SU-DHL-6 (cell line): ENCODE measurements around the gene ASL.

ENCODE experiments used
- H2AFZ ChIP-seq: fragments of 200-600 bp; sonication (generic); 2 replicates; pipeline ENCODE4 v1.6.1; 2014; ENCODE audit warnings: low read depth, mild to moderate bottlenecking, moderate library complexity, mixed read lengths, antibody characterized with exemption, low read length; ENCODE audit not compliant: severe bottlenecking
- H3F3A ChIP-seq: fragments of 200-600 bp; shearing (Covaris generic); 2 replicates; pipeline ENCODE4 v1.6.0; 2016; ENCODE audit warnings: antibody characterized with exemption, mild to moderate bottlenecking; ENCODE audit not compliant: insufficient read depth
- H3K27ac ChIP-seq: fragments of 200-600 bp; sonication (generic); 2 replicates; pipeline ENCODE4 v1.5.1; 2016; ENCODE audit warnings: low read depth, mild to moderate bottlenecking, low read length, moderate library complexity, mixed read lengths
- H3K27me3 ChIP-seq: fragments of 200-600 bp; sonication (generic), shearing (Covaris generic); 2 replicates; pipeline ENCODE4 v1.6.0; 2014; ENCODE audit warnings: mild to moderate bottlenecking, low read length
- H3K36me3 ChIP-seq: fragments of 200-600 bp; sonication (generic); 2 replicates; pipeline ENCODE4 v1.6.1; 2014; ENCODE audit warnings: mild to moderate bottlenecking, low read length, mixed read lengths
- H3K4me2 ChIP-seq: fragments of 300-600, 200-600 bp; shearing (Covaris generic), sonication (generic); 2 replicates; pipeline ENCODE4 v1.6.0; 2014; ENCODE audit warnings: low read length, low read depth, mild to moderate bottlenecking; ENCODE audit not compliant: poor library complexity, severe bottlenecking
- H3K4me3 ChIP-seq: fragments of 200-600 bp; sonication (generic); 2 replicates; pipeline ENCODE4 v1.5.1; 2014; ENCODE audit warnings: antibody characterized with exemption, low read length, mild to moderate bottlenecking, mixed read lengths; ENCODE audit not compliant: insufficient read depth, poor library complexity, severe bottlenecking
- H3K79me2 ChIP-seq: fragments of 200-600 bp; sonication (generic); 2 replicates; pipeline ENCODE4 v1.6.1; 2014; ENCODE audit warnings: mild to moderate bottlenecking, low read length, moderate library complexity; ENCODE audit not compliant: insufficient read depth
- H3K9ac ChIP-seq: fragments of 200-600 bp; sonication (generic); 2 replicates; pipeline ENCODE4 v1.7.0; 2014; ENCODE audit warnings: mild to moderate bottlenecking, low read length
- H3K9me2 ChIP-seq: fragments of 200-600 bp; sonication (generic); replicated peaks from 2 replicates; pipeline ENCODE4 v1.6.1; 2014; ENCODE audit warnings: low read length; ENCODE audit not compliant: insufficient read depth
- H3K9me3 ChIP-seq: fragments of 200-600 bp; sonication (generic); 2 replicates; pipeline ENCODE4 v1.6.1; 2014; ENCODE audit warnings: low read length, mixed read lengths; ENCODE audit not compliant: insufficient read depth
- H4K20me1 ChIP-seq: fragments of 200-600 bp; sonication (generic); 2 replicates; pipeline ENCODE4 v1.6.1; 2014; ENCODE audit warnings: low read depth, mild to moderate bottlenecking, antibody characterized with exemption, low read length, moderate library complexity, mixed read lengths
- EZH2phosphoT487 ChIP-seq: fragments of 200-600 bp; sonication (generic), shearing (Covaris generic); conservative IDR thresholded peaks from 2 replicates; pipeline ENCODE4 v1.6.1; 2018; ENCODE audit warnings: mild to moderate bottlenecking, antibody characterized with exemption, low read length, moderate library complexity, mixed read lengths
- TF ChIP-seq, protein P1 (sequence below): fragments of 200-600 bp; sonication (generic); IDR thresholded peaks from one replicate; pipeline ENCODE4 v1.5.1; 2017; ENCODE audit warnings: antibody characterized with exemption, mild to moderate bottlenecking, low read length, moderate library complexity; ENCODE audit not compliant: insufficient read depth, poor library complexity, severe bottlenecking

ASL gene

DNA sequence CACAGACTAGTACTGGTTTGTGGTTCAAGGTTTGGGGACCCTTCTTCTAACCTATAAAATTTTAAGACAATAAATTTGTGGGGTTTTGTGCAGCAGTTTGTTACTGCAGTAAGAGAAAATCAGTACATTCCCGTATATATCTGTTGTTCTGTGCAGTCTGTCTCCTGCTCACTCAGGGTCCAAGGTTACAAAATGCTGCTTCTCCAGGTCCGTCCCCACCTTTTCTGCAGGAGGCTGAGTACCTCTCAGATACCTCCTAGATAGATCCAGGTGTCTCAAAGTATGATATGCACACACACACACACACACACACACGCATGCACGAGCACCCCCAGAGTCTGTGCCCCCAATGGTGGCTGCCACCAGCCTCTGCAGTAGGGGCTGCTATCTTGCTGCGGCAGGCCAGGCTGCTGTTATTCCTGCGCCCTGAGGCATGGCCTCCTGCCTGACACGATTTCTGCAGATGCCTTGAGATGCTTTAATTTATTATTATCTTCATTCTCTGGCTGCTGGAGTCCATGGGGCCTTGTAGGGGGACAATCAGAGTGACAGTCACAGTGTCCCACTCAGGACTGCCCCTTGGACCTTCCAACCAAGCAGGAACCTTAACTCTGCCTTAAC, 25.2 kb upstream of the ASL start:
- Histone ChIP-seq H3K9ac (no peak overlapping the region), H3K27me3 (no peaks in the 10 kb centered on the region), H3K4me3 (no peak overlapping the region), H2AFZ (no peak overlapping the region), H3K4me2 (no peak overlapping the region), H3K27ac (no peak overlapping the region), H3K9me3 (no peaks in the 10 kb centered on the region), H3K36me3 (no peaks in the 10 kb centered on the region), H3K79me2 (no peaks in the 10 kb centered on the region), H4K20me1 (no peaks in the 10 kb centered on the region), H3K9me2 (no peaks in the 10 kb centered on the region), H3F3A (no peaks in the 10 kb centered on the region)
- no peak for TF ChIP-seq EZH2phosphoT487
- TF ChIP-seq, protein P1, sequence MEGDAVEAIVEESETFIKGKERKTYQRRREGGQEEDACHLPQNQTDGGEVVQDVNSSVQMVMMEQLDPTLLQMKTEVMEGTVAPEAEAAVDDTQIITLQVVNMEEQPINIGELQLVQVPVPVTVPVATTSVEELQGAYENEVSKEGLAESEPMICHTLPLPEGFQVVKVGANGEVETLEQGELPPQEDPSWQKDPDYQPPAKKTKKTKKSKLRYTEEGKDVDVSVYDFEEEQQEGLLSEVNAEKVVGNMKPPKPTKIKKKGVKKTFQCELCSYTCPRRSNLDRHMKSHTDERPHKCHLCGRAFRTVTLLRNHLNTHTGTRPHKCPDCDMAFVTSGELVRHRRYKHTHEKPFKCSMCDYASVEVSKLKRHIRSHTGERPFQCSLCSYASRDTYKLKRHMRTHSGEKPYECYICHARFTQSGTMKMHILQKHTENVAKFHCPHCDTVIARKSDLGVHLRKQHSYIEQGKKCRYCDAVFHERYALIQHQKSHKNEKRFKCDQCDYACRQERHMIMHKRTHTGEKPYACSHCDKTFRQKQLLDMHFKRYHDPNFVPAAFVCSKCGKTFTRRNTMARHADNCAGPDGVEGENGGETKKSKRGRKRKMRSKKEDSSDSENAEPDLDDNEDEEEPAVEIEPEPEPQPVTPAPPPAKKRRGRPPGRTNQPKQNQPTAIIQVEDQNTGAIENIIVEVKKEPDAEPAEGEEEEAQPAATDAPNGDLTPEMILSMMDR, result no peak

- no peaks in the 10 kb centered on the region for H3K79me2 ChIP-seq
- no peaks in the 10 kb centered on the region for H4K20me1 ChIP-seq
- no peak overlapping the region for H3K9ac ChIP-seq
- H3F3A ChIP-seq, result no peaks in the 10 kb centered on the region
- H3K9me3 ChIP-seq, result no peaks in the 10 kb centered on the region
- H3K4me2 ChIP-seq, result no peak overlapping the region
- no peak overlapping the region for H2AFZ ChIP-seq
- no peaks in the 10 kb centered on the region for H3K9me2 ChIP-seq
- no peak for TF ChIP-seq EZH2phosphoT487
- TF ChIP-seq, protein P1, result no peak
- no peak overlapping the region for H3K27ac ChIP-seq
- no peak overlapping the region for H3K4me3 ChIP-seq
- no peaks in the 10 kb centered on the region for H3K27me3 ChIP-seq
- no peaks in the 10 kb centered on the region for H3K36me3 ChIP-seq
These were observed 24.6 kb upstream of the ASL start for GRCh38 chr7:66050990-66051448.

DNA sequence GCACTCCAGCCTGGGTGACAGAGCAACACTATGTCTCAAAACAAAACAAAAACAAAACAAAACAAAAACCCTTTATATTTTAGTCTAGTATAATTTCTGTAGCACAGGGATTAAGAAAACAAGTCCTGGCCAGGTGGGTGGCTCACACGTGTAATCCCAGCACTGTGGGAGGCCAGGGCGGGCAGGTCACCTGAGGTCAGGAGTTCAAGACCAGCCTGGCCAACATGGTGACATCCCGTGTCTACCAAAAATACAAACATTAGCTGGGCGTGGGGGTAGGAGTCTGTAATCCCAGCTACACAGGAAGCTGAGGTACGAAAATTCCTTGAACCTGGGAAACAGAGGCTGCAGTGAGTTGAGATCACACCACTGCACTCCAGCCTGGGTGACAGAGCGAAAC, 23.2 kb upstream of the ASL start:
- no peaks in the 10 kb centered on the region for H4K20me1 ChIP-seq
- no peak overlapping the region for H3K4me3 ChIP-seq
- no peak overlapping the region for H3K27ac ChIP-seq
- no peaks in the 10 kb centered on the region for H3F3A ChIP-seq
- H3K79me2 ChIP-seq, result no peaks in the 10 kb centered on the region
- H3K9me2 ChIP-seq, result no peaks in the 10 kb centered on the region
- no peak overlapping the region for H3K9ac ChIP-seq
- H3K36me3 ChIP-seq, result no peaks in the 10 kb centered on the region
- no peak for TF ChIP-seq EZH2phosphoT487
- TF ChIP-seq, protein P1, result no peak
- H2AFZ ChIP-seq, result no peak overlapping the region
- H3K4me2 ChIP-seq, result no peak overlapping the region
- H3K9me3 ChIP-seq, result no peaks in the 10 kb centered on the region
- no peaks in the 10 kb centered on the region for H3K27me3 ChIP-seq
